GM21390 (cell line): ENCODE measurements around the gene EFCAB6.

ENCODE experiments used
- ATAC-seq: cut with Tn5 transposase; IDR thresholded peaks from one replicate; pipeline ENCODE4 v1.9.1; 2021; ENCODE audit not compliant: unreplicated experiment

The EFCAB6 gene

DNA sequence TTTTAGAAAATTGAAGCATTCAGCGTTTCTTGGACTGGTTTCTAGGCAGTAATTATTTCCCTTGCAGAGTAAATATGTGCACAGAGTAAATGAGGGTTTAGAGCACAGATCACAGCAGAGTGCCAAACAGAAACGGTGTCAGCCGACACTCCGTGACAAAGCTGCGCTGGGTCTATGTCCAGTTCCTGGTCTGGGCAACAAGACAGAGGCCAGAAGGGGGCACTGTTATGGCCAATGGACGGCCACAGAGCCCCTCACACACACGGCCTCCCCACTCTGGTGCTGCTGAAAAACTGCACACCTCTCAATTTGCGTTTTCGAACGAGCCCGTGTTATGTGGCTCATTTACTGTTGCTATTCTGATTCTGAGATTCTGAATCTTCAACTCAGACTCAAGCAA, 219.6 kb downstream of the EFCAB6 start:
- ATAC-seq, result no peak

DNA sequence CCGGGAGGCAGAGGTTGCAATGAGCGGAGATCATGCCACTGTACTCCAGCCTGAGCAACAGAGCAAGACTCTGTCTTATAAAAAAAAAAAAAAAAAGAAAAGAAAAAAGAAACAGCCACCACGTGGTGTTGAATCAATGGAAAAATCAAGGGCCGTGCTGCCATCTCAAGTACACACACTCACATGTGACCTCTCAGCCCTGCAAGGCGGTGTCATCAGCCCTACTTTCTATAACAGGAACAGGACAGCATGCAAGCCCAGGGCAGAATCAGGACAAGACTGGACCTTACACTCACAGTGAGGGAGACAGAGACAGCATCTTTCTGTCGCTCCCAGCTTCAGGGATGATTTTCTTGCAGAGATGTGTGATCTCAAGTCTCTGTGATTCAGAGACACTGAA, 220.7 kb downstream of the EFCAB6 start:
- ATAC-seq, result no peak

DNA sequence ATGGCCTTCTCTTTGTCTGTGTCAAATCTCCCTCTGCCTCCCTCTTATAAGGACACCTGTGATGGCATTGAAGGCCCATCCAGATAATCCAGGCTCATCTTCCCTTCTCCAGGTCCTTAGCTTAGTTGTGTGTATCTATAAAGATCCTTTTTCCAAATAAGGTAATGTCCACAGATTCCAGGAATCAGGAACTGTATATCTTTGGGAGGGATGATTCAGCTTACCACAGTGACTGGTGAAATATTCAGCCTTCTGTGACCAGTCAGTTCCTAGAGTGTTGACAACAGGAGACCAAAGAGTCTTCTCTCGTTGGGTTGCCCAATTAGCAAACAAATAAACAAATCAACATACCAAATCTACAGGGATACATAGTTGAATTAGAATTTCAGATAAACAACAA, 224.5 kb downstream of the EFCAB6 start:
- no peak for ATAC-seq

DNA sequence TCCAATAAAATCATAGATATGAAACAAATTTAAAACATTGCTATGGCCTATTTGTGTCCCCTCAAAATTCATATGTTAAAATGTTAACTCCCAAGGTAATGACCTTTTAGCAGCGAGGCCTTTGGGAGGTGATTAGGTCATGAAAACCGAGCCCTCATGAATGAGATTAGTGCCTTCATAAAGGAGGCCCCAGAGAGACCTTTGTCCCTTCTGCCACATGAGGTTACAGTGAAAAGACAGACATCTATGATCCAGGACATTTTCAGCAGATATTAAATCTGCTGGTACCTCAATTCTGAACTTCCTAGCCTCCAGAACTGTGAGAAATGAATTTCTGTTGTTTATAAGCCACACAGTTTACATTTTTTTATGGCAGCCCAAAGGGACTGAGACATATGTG, 228.6 kb downstream of the EFCAB6 start:
- no peak for ATAC-seq

DNA sequence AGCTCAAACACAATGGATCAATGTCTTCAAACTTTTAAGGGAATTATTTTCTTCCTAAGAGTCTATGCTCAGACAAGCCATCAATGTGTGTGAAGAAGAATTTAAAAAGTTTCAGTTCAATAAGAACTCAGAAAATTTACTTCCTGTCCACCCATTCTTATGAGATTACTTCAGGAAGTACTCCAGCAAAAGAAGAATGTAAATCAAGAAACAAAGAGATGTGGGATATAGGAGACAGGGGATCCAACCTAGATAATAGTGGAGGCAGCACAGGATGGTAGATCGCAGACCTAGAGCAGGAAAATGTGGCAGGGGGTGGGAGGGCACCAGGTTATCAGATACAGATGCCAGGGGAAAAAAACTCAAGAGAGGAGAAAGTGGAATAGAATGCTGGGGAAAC, 229.7 kb downstream of the EFCAB6 start:
- ATAC-seq, result no peak

DNA sequence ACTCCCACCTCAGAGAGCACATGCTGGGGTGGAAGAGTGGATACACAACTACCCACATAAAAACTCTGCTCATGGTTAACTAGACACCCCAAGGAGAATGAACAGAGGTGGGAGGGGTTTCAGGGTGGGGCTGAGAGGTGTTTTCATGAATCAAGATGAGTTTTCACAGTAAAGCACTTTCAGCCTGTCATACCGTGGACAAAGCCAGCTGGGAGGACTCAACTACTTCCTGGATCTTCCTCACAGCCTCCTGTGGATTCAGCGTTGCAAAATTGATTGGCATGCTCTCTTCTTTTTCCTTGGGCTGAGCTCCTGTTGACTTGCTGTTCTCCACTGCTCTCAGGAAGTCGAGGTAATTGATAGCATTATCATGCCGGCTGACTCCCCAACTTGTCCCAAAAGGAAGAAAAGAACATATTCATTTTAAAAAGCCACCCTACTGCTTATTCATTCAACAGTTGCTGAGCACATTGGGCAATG, 231.8 kb downstream of the EFCAB6 start:
- no peak for ATAC-seq

DNA sequence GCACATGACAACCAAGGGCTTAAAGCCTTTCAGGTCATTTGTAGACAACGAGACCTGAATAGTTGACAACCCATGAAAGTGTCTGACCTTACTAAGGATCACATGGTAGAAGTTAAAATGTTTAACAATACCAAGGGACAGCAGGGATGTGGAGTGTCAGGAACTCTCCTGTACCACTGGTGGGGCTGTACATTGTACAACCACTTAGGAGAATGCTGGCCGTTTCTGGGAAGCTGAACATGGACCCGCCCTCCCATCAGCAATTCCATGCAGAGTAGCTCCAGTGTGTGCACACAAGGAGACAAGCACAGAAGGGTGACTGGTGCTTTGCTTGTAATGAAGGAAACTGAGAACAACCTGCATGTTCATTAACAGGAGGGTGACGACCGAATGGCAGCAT, 237.4 kb downstream of the EFCAB6 start:
- ATAC-seq, result no peak

DNA sequence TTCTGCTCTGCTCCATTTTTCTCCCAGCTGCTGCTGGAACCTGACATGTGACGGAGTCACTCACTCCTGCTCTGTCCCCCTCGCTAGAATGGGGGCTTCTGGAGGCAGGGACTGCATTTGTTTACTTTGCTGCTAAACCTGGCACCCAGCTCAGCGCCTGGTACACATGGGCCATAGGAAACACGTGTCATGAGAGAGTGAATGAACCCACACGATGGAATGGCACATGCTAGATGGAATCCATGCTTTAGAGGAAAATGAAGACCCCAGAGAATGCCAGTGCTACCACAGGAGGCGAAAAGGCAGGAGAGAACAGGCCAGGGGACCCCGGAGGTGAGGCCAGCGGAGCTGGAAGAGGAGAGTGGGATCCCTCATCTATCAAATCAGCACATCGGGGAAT, 239.4 kb downstream of the EFCAB6 start:
- ATAC-seq, result no peak

DNA sequence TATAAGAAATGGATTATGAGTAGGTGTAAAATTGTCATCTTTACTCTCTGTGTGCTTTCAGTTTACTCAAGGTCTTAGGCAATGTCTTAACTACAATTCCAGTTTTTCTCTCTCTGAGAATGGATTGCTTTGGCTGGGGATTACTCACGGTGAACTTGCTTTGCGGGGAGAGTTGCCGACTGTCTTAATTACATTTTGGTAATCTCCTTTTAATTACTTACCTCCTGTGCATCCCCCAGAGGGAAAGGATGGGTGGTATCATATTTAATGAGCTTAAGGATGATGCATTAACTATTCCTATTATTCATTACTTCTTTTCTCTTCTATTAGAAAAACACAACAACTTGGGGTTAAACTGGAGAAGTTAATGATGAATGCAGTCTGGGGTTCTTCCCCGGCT, 240.9 kb downstream of the EFCAB6 start:
- ATAC-seq, result no peak

DNA sequence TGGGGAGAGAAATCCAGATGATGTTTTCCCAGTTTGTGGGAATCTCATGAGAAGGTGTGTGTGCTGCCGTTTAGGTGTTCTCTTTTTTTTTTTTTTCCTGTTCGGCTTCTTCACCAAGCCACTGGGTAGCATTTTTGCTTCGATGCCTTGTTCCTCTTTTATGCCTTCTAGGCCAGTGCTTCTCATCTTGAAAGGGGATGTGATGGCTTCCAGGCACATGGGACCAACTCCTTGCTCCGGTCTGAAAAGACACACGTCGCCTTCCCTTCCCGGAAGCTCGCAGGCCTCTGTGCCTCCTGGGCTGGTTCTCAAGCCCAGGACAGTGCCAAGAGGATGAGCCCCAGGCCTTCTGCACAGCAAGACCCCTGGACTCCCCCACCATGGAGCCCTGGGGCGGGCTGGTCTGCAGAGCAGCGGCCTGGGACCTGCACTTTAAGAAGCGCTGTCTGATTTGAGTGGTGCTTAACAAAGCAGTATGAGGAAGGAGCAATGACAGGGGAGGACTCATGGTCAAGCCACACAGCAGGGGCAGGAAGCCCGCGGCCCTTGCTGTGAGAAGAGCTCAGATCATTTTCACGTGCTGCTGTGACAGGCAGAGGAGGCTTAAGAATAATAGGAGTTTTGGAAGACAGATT, 241.5 kb downstream of the EFCAB6 start:
- ATAC-seq, result no peak

DNA sequence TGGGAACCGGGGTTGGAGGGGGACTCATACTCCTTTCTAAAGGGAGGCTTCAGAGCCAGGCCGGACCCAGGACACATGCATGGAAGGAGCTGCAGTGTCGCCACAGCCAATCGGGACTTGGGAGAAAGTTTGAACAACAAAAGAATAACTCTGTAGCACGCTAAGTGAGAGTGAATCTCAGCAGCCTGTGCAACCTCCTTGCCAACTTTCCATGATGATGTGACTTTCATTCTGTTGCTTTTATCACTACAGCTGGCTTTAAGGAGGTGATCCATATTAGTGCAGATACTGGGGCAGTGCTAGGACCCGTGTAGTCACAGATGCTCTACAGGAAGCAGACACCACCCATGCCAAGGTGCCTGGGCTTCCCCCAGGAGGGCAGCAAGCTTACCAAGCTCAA, 243.0 kb downstream of the EFCAB6 start:
- no peak for ATAC-seq

DNA sequence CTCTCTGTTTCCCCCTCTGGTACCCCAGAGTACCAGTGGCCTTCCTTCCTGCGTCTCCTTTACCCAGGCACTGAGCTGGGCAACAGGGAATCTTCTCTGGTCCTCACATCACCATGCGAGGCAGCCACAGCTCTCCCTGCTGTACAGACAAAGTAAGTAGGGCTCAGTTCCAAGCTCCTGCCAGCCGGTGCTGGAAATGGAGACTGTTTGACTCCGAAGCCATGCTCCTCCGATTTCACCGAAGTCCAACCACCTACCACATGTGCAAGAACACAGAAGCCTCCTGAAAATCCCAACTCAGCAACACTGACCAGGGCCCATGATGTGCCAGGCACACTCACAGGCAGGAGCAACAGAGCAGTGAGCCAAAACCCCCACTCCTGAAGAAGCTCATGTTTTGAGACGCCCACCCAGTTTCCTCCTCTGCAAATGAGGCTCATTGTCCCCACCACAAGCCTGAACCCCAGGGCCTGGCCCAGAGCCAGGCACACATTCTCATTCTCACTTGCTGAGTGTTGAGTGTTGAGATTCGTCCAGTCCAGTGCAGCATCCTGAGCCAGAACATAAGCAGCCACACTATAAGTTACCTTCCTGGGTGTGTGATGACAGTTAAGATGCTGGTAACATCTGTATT, 244.3 kb downstream of the EFCAB6 start:
- no peak for ATAC-seq

DNA sequence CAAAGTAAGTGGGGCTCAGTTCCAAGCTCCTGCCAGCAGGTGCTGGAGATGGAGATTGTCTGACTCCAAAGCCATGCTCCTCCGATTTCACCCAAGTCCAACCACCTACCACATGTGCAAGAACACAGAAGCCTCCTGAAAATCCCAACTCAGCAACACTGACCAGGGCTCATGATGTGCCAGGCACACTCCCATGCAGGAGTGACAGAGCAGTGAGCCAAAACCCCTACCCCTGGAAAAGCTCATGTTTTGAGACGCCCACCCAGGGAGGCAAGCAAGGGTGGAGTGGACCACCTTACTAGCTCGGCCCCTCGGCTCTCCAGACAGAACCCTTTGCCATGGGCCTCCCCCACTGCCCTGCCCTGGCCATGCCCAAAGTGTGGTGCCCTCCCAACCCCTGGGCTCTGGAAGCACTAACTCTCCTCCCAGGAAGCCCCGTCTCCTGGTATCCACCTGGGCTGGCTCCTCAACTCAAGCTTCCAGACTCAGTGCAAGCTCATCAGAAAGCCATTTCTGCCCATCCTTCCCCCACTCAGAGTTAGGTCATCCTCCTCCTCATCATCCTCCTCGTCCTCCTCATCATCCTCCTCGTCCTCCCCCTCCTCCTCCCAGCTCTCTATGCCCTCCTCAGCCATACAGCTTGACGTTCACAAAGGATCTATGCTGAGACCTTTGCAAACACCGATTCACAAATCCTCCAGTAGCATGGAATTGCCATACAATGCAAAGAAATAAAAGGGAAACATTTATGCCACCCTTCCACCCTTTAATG, 245.4 kb downstream of the EFCAB6 start:
- ATAC-seq, result no peak

DNA sequence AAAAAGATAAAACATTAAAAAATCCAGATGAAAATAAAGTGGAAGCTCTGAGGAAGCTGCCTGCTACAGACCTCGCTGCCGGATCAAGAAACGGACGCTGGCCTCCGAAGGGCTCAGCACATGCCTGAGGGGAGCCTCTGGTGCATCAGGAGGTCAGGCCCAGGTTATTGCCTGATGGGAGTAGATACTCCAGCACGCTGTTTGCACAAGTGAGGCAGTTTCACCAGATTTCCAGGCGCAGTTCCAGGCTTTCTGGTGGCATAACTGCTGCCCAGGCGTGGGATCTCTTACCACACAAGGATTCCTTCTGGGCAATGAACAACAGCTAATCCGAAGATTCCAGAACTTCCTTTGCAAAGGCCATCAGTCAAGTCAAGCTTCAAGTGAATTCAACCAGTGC, 246.1 kb downstream of the EFCAB6 start:
- ATAC-seq, result no peak

DNA sequence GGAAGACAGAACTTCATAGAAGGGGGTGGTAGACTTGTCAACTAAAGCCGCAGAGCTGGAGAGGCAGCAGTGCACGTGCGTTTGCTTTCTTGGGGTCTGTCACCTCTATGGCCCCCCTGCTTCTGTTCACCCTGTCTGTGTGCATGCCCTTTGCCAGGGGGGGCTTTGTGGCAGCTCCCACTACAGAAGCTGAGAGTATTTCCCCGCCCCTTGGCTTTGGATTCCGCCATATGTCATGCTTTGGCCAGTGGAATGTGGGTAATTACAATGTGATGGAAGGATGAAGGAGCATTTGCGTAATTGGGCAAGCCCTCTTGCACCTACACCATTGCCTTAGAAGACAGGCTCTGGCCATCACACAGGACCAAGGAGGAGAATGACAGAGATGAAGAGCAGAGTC, 247.2 kb downstream of the EFCAB6 start:
- ATAC-seq, result no peak

DNA sequence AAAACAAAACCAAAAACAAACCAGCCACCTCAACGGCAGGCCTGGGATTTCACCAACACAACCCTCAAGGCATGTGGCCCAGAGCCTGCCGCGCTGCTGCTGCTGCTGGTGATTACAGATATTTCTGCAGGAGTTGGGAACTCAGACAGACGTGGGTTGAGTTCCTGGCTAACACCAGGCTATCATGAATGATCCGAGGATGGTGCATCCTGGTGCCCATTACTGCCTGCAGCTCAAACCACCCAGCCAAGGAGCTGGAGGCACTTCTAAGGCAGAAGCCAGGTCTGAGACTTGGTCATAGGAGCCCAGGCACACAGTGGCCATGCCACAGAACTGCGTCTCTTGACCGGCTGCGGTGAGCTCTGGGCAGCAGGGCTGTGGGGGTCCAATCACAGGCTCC, 248.5 kb downstream of the EFCAB6 start:
- no peak for ATAC-seq

DNA sequence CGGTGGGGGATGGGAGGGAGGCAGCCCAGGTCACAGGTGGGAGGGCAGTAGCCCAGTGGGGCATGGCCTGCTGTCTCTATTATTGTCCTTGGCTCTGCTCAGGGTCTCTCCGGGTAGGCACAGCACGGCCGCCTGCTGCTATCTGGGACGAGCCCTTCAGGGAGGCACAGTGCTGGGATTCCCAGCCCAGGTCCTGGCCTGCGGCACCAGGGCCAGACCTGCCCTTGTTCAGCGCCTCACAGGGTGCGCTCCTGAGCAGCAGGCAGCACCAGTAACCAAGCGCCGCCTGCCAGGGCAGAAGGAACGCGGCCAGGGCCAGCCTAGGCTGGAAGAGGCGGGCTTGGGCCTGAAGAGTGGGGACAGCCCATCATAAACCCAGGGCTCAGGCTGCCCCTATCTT, 249.3 kb downstream of the EFCAB6 start:
- no peak for ATAC-seq

DNA sequence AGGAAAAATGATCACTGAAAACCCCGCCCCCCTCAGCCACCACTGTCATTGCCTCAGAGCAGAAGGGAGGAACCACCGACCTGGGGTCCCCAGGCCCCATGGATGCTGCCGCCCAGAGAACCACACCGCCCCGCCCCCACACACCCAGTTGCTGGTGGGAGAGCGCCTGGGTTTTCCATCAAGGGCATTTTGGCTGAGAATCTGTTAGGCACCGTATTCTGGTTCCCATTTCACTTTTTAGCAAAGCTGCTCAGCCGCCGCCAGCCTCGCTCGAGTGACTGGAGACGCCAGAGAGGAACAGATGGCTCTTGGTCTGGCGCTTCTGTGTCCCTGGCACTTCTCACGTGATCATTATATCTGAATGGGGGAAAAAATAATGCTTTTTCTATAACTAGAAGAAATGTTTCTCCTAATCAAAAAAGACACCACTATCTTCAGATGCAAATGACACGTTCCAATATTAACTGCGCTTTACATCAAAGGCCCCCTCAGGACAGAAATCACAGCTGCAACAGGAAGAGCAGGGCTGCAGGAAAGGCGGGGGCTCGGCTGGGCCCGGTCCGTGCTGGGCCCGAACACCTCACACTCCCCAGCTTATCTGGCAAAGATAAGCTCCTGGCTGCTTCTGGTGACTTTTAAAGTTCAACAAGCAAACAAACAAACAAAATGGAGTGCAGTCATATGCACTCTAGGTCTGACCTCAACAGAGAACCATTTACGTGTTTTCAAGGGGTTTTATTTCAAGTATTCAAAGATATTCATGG, 250.5 kb downstream of the EFCAB6 start:
- ATAC-seq, result no peak

DNA sequence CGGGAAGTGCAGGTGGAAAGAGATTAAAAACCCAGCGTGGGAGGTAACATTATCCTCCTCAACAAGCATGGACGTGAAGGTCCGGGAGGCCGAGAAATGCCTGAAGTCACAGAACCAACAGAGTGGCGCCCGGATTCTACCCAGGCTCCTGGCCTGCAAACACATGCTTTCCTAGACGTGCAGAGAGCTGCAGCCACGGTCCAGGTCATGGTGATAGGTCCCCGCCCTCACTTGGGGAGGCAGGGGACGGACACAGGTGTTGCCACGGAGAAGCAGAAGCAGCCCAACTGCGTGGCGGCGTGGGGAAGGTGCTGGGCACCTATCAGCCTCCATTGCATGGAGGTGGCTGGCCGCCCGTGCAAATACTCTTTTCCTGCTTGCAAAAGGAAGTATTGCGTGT, 251.5 kb downstream of the EFCAB6 start:
- ATAC-seq, result no peak

DNA sequence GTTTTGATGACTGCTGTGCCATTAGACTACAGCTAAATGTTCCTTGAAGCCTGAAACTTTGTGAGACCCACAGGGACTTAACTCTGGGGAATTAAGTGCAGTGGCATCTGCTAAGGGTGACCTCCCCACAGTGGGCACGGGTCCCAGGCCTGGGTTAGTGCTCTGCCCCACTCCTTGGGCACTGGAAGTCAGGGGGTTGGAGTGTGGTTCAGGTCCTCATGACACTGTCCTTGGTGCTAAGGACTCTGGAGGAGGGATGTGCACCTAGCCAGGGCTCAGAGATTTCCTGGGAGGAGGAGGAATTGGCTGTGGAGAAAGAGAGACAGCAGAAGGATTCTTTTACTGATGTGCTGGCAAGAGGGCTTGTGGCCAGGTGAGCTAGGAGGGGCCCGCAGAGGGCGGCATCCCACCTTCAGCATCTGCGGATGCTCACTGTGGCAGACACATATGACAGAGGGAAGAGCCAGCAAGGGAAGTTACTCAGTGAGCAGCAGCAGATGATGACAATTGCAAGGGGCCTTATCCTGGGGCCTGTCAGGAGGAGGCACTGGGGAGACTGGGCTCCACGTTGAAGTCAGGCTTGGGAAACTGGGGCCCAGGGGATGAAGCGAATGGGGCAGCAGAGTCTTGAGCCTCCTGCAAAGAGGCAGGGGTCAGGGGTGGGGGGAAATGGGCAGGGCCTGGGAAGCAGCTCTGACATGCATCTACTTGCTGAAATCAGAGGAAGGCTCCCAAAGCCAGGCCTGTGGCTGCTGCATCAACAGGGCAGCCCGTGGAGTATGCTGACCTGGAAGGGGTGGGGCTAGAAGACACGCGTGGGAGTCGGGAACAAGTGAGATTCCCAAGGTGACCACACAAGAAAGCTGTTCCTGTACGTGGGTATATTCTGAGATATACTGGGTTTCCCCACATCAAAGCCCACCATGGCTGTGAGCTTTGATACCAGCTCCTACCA, 256.3 kb downstream of the EFCAB6 start:
- no peak for ATAC-seq
